HS-27A (cell line): Measurements from ENCODE around the gene ASCL5.
"Not testable (repeated sequence)": the region's sequence is repeated elsewhere in the genome, so short reads cannot be mapped to it uniquely, and the experiment has no call there.

Source experiments
- DNase-seq: peaks from one replicate; pipeline ENCODE4 v3.0.0-alpha.2; 2012; ENCODE audit warnings: low read depth, missing footprints

ASCL5 gene, protein sequence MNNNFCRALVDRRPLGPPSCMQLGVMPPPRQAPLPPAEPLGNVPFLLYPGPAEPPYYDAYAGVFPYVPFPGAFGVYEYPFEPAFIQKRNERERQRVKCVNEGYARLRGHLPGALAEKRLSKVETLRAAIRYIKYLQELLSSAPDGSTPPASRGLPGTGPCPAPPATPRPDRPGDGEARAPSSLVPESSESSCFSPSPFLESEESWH

DNA sequence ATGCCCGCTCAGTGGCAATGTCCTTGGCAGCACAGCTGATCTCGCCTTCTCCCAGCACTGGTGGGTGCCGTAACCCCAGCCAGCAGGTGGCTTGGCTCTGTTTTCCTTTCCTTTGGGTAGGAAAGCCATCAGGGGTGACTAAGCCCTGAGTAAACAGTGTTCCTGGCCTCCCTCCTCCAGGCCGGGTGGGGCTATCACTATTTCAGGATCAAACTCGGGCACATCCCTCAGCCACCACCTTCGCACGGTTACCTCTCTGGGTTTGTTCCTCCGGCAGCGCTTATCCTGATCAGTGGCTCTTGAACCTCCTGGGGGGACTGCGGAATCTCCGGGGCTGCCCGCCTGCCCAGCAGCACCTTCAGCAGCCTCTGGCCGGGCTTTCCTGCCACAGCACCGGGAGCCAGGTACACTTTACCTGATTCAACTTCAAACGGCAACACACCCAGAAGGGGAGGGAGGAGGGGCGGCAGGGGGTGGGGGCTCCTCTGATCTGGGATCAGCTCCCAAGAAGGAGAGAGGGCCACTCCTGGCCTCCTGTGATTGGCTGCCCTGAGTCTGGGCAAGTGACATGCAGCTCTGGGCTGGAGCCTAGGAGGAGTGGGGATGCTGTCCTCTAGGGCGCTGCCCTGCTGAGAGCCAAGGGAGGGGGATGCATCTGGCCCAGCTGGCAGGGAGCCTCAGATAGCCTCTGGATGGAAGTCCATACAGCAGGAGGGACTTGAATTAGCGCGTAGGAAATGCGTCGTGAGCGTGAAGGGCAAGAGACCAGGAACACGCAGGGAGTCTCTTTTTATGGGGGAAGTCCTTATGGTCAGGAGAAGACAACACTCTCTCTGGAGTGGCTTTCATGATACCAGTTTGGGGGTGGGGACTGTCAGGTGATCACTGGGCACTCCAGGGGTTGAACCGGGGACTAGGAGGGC is at the start of gene ASCL5:
ASCL5 (minus strand) TSS at position 353 of the 923 bp plus-strand sequence. CDS start 11,812 bp downstream, outside the sequence.
- no peak for DNase-seq

DNA sequence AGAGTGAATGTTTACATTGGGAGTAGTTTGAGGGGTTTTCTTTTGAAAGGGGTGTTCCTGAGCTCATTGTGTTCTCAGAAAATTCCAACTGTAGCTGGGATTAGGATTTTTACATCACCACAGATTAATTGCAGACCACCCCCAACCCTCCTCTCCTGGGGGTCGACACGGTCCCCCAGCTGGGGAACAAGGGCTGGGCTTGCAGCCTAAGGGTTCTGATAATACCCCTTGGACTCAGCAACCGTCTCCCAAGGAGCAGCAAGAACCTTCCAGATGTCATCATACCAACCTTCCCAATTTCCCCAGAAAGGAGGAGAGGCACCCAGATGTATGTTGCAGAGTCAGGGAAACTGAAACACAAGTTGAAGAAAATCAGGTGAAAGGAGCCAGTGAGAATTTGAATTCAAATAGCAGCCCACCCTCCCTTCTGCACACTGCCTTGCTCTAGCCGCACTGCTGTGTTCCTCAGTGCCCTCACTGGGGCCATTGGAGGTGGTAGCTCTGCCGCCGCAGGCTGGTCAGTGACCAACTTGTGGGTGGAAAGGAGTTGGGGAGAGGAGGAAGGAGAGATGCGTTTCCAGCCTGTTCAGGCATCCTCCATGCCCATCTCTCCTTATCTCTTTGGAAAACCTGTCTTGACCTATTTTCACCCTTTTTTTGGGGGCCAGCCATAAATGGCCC is 49.0 kb upstream of the ASCL5 start:
- no peak for DNase-seq

DNA sequence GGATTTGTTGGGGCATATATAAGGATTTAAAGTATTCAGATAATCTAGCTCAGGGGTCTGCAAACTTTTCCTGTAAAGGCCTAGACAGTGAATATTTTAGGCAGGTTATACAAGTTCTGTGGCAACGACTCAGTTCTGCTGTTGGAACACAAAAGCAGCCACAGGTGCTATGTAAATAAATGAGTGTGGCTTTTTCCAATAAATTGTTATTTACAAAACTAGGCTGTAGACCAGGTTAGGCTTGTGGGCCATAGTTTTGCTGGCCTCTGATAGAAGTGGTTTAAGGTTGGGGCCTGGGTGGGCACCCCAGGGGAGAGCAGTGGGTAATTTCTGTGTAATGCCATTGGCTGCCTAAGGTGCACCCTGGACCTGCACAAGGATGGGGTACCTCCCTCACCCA is 46.8 kb upstream of the ASCL5 start:
- DNase-seq = no peak

DNA sequence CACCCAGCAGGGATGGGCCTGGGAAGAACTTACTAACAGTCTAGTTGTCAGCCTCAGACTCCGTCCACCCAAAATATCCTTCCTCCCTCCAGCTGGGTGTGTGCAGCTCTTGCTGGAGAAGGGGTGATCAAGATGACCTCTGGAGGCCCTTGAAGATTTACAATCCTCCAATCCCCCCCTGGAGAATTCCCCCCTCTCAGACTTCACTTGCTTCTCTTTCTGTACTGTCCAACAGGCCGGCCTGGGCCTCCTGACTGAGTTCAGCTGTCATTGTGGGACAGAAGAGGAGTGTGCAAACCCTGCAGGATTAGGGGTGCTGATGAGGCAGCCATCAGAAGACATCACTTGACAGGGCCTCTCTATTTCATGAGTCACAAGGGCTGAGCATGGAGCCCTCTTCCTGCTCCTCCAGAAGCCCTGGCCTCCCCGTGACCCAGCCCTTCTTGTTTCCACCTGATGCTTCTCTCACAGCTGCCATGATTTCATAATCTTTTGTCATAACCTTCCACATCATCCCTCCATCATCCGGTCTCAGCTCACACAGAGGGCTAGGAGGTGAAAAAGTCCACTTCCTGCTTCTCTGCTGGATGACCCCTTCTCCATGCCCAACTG is 46.1 kb upstream of the ASCL5 start:
- no peak for DNase-seq

DNA sequence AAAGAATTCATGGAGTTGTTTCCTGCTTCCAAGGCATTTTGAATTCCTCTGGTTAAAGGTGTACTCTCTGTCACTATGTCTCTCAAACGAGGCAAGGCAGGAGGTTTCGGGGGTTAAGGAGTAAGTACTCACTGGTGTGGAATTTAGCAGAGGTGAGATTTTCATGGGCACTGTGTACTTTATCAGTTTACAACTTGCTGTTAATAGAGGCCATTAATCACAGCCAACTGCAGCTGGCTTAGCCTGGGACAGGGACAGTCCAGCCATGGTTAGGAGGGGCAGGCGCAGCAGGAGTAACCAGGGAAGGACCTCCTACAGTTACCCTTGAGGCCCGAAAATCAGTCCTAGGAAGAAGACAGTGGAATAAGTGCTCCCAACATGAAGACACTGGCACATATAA is 45.3 kb upstream of the ASCL5 start:
- DNase-seq = no peak

DNA sequence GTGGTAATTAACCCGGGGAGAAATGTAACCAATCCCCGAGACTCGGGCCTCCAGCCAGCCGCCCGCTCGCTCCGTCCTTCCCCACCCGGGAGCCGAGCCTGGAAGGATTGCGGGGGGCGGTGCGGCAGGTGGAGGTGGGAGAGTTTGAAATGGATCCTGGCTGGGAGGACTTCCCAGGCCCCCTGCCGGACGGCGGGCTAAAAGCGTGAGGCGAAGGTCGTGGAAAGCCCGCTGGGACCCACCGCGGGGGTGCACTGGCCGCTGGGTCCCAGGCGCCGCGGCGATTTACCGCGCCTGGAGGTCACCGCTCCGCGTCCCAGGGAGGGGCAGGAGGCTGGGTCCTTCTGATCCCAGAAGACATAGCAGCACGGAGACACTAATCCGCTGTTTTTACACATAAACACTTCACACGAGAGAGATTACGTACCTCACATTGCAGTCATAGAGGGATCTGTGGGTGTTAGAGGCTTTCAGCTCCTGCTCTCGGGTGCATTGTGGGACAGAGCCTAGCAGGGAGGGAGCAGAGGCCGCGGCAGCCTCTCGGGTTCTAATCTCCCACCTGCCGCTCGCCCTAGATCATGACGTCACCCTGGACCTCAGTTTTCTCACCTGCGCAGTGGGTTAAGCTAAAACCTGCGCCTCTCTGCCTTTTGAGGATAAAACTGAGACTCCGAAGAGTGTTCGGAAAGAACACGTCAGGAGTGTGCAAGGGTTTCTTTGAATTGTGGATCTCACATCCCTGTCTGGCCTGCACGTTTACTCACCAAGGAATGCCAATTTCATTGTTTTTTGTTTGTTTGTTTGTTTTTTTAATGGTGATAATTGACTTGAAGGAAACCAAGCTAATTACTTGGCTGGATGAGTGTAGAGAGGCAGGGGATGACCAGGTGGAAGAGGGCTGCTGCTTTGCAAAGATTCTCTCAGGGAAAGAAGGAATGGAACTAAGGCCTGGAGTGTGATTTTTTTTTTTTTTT is 44.4 kb upstream of the ASCL5 start:
- no peak for DNase-seq

DNA sequence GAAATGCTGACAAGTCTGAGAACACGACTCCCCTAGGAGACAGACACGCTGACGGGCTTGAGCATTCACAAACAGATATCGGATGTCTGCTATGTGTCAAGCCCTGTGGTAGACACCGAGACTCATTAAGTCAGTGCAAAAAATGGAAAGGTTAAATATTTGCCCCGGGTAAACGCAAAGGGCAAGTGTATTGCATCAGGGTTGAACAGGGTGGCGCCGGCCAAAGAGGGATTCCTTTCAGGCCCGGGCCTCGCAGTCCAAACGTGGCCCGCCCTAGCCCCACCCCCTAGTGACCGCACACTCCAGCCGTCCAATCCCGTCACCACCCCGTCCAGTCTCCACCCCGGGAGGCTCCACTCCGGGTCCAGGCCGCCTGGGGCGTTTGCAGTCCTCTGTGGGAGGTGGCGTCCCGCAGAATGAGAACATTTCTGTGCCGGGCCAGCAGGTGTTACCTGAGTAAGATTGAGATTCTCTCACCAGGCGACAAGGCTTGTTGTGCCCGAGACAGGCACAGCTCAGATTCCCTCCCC is 43.6 kb upstream of the ASCL5 start:
- DNase-seq = peak; percentile 68

DNA sequence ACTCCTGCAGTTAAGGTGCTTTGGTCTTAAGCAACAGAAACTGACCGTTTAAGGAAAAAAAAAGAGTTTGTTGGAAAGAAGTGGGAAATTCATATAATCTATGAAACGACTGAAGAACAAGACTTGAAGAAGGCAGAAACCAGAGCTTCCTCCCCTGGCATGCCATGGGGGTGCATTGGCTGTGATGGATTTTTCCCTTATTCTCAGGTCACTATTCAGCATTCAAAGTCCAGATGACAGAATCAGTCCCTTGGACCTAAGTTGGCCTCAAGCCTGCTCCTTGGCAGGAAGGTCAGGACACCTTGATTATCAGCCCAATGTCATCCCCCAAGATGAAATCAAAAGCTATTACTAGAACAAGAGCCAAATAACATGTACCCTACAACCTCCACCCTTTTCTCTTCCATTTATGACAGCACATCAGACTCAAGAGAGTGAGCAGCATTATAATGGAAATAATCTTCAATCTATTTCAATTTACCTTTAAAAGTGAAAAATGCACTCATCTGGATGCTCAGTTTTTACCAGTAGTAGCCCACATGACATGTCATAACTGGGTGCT is 43.1 kb upstream of the ASCL5 start:
- DNase-seq = no peak

DNA sequence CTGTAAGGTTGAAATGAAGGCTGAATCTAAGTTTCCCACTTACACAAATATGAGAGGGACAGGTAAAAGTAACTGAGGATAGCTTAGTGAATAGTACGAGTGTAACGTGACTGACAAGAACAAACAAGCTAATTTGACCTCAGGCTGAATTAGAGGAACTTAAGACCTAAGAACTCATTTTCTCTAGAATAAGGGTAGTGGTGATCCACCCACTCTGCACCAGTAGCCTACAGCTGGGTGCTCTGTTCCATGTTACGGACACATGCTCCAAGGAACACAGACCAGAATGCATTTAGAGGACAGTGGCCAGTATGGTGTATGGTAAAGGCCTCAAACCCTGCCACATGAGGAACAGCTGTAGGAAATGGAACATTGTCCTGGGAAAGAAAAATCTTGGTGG is 42.2 kb upstream of the ASCL5 start:
- DNase-seq = no peak

DNA sequence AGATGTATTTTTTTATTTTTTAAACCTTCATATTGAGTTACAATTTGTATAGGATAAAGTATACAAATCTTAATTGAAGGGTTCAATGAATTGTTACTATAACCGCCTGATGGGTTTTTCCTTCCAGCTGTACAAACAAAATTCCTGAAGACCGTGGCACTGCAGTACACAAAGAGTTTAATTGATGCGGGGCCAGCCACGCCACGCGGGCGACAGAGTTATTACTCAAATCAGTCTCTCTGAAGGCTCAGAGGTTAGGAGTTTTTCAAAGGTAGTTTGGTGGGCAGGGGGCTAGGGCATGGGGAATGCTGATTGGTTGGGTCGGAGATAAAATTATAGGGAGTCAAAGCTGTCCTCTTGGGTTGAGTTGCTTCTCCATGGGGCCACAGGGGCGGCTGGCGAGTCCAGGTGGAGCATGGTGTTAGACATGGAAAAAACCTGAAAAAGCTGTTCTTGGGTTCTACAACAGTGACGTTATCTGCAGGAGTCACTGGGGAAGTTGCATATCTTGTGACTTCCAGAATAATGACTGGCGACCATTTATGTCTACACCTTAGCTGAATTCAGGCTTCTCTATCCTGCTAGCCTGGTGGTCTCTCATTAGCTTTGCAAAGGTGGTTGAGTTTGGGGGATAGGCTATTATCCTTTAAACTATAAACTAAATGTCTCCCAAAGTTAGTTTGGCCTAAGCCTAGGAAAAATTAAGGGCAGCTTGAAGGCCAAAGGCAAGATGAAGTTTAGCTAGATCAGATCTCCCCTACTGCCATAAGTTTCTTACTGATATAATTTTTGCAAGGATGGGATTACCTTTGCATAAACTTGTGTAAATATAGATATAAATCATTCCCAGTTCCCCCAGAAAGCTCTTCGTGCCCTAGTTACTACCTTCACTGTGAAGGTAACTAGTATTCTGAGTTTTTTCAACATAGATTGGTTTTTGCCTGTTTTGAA is 40.3 kb upstream of the ASCL5 start:
- DNase-seq = no peak

DNA sequence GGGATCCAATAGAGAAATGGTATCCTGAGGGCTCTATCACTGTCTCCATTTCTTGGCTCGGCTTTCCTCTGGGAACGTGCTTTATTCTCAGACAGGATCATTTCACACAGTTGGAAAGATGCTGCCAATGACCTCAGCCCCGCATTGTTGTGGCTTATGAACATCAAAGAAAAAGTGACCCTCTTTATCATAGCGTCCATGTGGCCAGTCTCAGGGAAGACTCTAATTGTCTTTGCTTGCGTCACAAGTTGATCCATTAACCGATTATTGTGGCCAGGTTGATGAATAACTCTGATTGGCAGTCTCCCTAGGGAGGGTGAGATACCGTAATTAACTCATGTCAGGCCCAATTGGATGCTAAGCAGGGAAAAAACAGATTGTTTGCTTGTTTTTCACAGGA is 37.7 kb upstream of the ASCL5 start:
- no peak for DNase-seq

DNA sequence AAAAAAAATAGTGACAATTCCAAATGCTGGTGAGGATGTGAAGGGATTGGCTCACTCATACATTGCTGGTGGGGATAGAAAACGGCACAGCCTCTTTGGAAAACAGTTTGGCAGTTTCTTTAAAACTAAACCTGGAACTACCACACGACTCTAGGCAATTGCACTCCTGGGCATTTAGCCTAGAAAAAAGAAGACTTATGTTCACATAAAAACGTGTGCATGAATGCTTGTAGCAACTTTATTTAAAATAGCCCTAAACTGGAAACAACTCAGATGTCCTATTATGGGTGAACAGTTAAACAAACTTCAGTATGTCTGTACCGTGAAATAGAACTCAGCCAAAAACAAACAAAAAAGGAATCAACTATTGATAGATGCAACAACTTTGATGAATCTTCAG is 36.7 kb upstream of the ASCL5 start:
- no peak for DNase-seq

DNA sequence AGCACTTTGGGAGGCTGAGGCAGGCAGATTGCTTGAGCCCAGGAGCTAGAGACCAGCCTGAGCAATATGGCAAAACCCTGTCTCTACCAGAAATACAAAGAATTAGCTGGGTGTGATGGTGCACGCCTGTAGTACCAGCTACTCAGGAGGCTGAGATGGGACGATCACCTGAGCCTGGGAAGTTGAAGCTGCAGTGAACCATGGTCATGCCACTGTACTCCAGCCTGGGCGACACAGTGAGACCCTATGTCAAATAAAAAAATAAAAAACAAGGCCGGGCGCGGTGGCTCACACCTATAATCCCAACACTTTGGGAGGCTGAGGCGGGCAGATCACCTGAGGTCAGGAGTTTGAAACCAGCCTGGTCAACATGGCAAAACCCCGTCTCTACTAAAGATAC is 36.1 kb upstream of the ASCL5 start:
- not testable (repeated sequence) for DNase-seq

DNA sequence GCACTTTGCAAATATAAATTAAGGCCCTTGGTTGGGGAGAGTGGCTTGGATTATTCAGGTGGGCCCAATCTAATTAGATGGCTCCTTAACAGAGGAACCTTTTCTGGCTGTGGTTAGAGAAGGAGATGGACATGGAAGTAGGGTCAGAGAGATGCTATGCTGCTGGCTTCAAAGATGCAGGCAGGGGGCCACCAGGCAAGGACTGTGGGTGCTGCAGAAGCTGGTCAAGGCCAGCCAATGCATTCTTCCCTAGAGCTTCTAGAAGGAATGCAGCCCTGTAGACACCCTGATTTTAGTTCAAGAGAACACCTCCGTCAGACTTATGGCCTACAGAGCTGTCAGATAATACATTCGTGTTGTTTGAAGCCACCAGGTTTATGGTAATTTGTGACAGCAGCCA is 31.0 kb upstream of the ASCL5 start:
- DNase-seq = no peak

DNA sequence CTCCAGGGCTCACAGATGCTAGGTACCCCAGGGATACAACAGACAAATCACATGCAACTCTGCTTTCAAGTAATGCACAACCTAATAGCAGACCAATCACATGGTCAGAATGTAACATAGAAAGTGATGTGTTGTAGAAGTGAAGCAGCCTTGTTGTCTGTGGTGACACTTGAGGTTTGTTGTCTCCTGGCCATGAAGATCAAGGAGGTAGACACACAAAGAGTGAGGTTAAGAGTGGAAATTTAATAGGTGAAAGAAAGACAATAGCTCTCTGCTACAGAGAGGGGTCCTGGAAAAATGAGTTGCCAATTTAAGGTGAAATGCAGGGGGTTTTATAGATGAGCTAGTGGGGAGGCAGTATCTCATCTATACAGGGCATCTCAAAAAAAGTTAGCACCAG is 29.8 kb upstream of the ASCL5 start:
- no peak for DNase-seq

DNA sequence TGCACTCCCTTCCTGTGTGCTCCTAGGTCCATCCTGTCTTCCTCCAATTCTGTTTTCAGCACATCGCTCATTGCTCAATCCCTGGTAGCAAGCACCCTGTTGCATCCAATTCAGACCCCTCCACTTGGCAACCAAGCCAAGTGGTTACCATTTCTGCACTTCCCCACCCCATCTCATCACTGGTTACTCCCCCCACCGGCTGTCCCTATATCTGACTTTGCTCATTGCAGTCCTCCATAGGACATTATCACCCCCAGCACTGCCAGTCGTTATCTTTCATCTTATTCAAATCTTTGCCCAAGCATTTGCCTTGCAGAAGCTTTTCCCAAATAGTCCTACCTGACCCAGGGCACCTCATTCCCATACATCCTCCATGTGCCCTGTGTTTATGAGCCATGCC is 29.4 kb upstream of the ASCL5 start:
- DNase-seq = no peak

DNA sequence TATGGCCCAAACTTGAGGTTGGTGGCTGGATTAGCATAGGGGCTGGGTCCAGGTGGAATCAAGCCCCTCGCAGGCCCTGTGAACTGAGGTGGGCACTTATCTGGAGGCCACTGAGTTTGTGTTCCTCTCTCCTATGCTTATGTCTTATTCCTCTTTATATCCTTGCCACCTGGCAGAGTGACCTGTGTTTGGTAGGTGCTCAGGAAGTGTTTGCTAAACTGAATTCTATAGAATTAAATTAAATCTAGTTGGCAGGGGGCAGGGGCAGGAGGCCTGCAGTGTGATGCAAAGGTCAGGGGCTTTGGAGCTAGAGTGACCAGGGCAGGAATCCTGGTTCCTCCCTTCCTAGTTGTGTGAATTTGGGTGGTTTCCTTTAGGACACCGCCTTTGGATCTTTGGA is 28.4 kb upstream of the ASCL5 start:
- no peak for DNase-seq

DNA sequence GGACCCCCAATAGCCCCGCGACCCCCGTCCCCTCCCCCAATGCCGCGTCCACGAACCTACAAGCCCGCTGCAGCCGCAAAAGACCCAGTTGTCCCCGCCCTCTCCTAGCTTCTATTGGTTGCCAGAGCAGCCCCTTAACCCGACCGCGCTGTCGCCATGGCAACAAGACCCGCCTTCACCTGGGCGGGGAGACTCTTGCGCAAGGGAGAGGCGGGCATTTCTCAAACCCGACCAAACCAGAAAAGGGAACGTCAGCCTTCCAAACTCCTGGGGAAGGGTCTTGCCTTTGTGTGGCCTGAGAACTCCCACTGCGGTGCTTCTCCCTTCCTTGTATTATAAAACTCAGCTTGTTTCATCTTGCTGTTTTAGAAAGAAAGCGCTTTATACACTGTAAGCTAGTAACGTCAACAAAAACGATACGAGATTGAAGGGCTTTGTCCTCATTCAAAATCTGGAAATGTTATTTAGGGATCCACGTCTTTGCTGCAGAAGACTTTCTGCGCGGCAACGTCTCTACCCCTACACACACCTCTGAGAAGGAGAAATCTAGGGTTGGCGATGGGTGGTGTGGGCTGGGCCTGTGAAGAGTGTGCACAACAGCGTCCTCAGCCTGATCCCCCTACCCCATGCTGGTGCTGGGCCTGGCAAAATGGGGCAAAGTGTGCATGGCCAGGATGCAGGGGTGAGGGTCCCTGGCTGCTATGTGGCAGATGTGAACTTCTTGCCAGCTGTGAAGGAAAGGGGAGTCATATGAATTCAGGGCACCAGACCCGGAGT is 27.6 kb upstream of the ASCL5 start, which contains the start of gene TMEM9:
TMEM9 (minus strand) TSS at position 86 of the 777 bp plus-strand sequence. CDS start 551 bp downstream, outside the sequence.
- DNase-seq = peak; percentile 50
